NOMO-1 treated with DMSO at 0.1 percent for 48 hours (cell line): ENCODE measurements around the gene DHDDS.
"Not testable (repeated sequence)": the region's sequence is repeated elsewhere in the genome, so short reads cannot be mapped to it uniquely, and the experiment has no call there.

Experiments
- DNase-seq: peaks from one replicate; lab custom pipeline; 2025; ENCODE audit not compliant: unreplicated experiment; lab: John Stamatoyannopoulos, UW

DHDDS gene

DNA sequence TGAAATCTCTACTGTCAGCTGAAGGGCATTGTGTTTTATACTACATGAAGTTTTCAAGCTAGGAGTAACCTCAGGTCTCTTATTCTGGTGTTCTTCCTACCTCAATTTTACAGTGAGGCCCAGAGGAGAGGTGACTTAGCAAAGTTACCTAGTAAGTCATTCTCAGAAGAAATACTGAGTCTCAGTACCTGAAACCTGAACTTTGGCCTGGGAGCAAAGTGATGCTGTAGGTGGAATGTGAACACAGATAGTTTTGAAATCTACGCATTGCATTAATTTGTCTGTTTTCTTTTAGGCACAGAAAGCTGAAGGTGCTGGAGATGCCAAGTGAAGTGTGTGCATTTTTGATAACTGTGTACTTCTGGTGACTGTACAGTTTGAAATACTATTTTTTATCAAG lies 42.7 kb downstream of the DHDDS start:
- DNase-seq = no peak

DNA sequence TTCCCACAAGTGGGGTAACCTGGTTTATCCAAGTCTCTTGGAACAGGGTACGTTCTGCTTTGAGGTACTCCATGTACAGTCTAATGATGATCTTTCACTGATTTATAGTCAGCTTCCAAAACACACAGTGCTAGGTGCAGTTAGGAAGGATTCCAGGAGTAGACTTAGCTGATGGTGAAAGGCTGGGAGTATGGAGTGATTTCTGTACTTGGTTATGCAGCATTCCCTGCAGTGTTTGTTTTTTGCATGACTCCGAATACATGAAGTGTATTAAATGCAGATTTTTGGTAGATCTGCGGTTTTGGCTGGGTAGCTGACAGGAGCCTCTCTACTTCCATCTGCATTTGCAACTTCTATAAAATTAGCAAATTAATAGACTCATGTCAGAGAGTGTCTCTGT lies 43.9 kb downstream of the DHDDS start:
- DNase-seq = no peak

DNA sequence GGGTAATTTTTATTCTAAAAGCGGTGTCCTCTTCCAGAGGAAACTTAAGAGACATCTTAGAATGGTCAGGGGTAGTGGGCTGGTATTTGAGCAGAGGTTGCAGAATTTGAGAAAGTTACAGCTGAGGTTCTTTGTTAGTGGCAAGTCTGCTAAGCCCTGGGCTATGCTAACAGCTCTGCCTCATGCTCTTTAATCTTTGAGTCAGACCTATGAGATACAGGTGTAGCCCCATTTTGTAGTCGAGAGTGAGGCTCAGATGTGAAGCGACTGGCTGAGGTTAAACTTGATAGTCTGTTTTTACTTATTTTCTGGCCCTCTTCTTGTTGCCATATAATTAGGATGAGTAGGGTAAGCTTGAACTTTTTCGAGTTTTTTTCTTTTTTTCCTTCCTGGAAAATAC lies 44.8 kb downstream of the DHDDS start:
- no peak for DNase-seq

DNA sequence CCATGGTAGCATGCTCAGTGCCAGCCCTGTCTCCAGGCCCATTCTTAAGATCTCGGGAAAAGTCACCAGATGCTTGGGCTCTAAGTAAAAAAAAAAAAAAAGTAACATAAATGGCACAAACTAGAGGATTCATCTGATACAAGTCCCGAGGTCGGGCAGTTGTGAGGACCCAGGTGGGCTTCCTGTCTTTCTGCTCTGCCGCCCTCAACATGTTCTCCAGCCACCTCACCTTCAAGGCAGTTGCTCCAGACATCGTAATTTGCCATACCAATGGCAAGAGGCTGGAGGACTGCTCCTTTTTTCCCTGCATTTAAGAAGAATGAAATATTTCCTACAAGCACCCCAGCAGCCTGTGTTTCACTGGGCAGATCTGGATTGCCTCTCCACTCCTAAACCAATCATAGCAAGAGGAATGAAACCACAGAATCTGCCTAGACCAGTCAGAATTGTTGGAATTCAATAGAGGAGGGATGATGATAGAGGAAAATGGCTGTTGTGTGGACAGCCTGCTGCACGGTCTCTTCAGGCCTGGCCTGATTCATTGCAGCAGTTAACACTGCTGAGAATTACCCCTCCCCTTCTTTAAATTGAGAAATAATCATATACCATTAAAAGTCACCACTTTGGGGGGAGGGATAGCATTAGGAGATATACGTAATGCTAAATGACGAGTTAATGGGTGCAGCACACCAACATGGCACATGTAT lies 45.5 kb downstream of the DHDDS start:
- no peak for DNase-seq

DNA sequence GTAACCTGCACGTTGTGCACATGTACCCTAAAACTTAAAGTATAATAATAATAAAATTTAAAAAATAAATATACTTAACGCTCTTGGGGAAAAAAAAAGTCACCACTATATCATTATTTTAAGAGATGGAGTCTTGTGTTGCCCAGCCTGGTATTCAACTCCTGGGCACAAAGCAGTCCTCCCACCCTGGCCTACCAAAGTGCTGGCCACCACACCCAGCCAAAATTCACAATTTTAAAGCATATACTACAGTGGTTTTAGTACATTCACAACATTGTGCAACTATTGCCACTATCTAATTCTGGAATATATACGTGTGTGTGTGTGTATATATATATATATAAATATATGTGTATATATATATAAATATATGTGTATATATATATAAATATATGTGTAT lies 46.0 kb downstream of the DHDDS start:
- peak; percentile 3 for DNase-seq

DNA sequence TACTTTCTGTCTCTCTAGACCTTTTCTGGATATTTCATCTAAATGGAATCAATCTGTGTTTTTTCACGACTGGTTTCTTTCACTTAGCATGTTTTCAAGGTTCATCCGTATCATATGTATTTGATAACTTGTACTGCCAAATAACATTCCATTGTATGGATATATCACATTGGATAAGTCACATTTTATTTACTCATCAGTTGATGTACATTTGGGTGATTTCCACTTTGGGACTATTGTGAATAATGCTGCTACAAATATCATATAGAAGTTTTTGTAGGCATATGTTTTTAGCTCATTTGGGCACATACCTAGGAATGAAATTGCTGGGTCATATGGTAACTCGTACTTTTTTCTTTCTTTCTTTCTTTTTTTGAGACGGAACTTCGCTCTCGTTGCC lies 46.9 kb downstream of the DHDDS start:
- no peak for DNase-seq

- no peak for DNase-seq
Measured at GRCh38 chr1:26482921-26483320, 50.8 kb downstream of the DHDDS start.

DNA sequence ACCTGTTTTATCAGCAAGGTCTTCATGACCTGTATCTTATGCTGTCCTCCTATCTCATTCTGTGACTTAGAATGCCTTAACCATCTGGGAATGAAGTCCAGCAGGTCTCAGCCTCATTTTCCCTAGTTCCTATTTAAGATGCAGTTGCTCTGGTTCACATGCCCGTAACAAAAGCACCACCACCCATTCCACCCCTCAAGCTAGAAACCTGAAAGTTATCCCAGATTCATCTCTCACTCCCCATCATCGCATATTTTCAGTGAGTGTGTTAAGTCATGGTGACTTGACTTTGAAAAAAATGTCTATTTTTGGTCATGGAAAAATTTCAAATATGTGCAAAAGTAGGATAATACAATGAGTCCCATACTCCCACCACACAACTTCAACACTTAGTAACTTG lies 51.9 kb downstream of the DHDDS start:
- DNase-seq = no peak

DNA sequence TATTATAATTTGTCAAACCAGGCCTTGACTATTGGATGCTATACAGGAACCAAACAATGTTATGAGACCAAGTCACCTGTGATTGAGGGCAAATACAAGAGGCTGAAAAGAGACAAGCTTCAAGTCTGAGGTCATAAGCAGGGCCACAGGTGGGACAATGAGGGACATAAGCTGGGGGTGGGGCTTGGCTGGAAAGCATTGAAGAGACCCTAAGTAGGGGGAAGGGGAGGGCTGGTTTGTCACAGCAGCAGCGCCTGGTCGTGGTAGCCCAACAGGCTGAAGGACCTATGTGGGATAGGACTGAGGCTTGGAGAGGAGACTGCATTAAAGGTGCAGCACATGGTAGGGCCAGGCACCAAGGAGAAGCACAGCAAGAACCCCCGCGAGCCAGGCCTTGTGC lies 58.0 kb downstream of the DHDDS start:
- DNase-seq = no peak

- DNase-seq = peak; percentile 9
Measured at GRCh38 chr1:26493267-26493666, 61.1 kb downstream of the DHDDS start.

DNA sequence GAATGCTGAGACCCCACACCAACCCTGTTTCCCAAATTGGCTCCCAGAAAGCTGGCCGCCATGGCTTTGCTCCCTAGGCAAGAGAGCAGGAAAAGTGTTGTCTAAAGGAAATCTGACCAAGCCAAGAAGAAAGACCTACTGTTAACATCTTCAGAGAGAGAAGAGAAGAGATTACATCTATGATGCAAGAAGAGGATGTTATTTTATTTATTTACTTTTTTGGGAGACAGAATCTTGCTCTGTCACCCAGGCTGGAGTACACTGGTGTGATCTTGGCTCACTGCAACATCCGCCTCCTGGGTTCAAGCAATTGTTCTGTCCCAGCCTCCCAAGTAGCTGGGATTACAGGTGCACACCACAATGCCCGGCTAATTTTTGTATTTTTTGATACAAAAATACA lies 61.8 kb downstream of the DHDDS start:
- no peak for DNase-seq

DNA sequence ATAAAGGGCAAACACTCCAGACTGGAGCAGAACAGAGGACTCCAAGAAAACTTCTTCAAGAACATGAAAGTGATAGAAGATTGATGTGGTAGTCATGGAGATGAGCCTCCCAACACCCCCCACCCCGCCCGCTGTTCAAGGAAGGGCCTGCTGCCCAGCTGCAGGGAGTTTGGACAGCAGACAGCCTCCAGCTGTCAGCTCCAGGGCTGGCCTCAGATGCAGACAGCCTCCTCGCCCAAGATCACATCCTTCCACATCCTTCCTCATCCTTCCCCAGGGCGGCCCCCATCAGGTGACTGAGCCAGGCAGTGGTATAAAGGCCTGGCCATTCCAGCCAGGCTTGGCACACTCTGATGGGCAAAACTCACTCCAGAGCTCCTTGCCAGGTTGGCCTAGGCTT lies 64.7 kb downstream of the DHDDS start:
- no peak for DNase-seq

DNA sequence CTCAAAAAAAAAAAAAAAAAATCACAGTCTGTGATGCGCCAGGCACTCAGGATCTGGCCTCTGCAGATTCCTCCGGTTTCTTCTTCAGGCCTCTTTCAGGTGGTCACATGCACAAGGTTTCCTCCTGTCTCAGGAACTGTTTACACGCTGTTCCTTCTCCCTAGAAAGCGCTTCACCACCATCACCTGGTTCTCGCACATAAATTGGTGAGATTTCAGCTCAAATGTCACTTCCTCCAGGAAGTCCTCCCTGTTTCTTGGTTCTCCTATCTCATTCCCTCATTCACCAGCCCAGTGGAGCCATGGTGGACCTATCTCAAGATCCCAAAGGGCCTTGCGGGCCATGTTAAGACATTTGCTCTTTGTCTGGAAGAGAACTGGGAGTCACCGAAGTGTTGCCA lies 66.8 kb downstream of the DHDDS start:
- DNase-seq = no peak

DNA sequence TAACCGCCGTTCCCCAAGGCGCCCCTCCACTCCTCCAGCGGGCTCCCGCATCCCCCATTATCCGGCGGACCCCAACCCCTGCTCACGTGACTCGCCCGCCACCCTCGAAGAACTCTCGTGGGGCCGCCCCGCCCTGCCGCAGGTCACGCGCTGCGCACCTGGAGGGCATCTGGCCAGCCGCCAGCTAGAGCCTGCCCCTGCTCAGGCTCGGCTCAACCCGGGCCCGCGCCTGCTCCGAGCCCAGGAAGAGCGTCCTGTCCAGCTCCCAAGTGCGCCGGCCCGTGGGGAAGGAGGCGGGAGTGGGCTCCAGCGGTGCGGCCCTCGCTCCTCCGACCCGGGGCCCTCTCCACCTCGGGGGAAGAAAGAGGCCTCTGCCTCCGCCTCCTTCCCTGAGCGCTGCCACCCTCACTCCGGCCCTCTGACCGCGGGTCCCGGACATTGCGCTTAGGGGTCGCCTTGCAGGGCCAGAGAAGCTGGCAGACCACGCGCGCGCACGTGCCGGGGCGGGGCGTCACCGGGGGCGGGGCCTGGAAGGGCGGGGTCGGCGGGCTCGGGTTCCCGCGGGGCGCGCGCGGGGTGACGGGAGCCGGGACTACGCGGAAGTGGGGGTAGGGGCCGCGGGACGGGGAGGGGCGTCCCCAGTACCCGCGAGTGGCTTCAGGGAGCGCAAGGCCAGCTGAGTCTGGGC lies 68.5 kb downstream of the DHDDS start:
- peak; percentile 71 for DNase-seq

DNA sequence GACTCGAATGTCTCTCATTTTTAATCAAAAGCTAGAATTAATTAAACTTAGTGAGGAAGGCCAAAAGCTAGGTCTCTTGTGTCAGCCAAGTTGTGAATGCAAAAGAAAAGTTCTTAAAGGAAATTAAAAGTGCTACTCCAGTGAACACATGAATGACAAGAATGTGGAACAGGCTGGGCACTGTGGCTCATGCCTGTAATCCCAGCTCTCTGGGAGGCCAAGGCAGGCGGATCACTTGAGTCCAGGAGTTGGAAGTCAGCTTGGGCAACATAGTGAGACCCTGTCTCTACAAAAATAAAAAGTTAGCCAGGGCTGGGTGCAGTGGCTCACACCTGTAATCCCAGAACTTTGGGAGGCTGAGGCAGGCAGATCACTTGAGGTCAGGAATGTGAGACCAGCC lies 78.6 kb downstream of the DHDDS start:
- not testable (repeated sequence) for DNase-seq

- not testable (repeated sequence) for DNase-seq
Measured at GRCh38 chr1:26515836-26516235, 83.7 kb downstream of the DHDDS start.

DNA sequence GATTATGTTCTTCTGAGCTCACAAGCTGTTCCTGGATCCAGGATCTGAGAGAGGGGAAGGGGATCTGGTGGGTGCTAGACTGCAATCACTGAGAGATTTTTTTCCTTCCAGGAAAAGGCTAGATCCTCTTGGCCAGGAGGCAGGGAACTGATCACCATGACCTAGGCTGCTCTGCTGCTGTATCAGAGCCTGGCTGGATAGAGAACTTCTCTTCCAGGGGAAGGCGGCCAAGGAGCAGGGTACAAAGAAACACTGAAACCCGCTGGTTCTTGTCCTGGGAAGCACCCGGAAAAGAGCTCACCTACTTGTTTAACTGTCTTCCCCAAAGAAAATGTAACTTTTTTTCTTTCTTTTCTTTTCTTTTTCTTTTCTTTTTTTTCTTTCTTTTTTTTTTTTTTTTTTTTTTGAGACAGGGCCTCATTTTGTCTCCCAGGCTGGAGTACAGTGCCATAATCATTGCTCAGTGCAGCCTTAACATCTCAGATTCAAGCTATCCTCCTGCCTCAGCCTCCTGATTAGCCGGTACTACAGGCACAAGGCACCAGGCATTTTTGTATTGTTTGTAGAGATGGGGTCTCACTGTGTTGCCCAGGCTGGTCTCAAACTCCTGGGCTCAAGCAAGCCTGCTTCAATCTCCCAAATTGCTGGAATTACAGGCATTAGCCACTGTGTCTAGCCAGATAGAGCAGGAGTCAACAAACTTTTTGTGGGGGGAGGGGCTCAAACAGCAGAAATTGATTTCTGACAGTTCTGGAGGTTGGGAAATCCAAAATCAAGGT lies 85.1 kb downstream of the DHDDS start:
- DNase-seq = no peak

- DNase-seq = no peak
Measured at GRCh38 chr1:26517766-26518049, 85.6 kb downstream of the DHDDS start.

DNA sequence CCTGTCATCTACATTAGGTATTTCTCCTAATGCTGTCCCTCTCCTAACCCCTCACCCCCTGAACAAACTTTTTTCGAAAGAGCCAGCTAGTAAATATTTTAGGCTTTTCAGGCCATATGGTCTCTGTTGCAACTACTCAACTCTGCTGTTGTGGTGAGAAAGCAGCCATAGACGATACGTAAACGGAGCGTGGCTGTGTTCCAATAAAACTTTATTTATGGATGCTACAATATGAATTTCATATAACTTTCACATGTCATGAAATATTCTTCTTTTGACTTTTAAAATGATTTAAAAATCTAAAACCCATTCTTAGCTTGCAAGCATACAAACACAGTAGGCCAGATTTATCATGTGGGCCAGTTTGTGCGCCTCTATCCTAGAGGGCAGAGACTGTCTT lies 86.2 kb downstream of the DHDDS start:
- no peak for DNase-seq

GRCh38 chr1:26520339-26520738 lies 88.2 kb downstream of the DHDDS start:
- no peak for DNase-seq
